BJ (cell line): ENCODE data around the gene NPBWR2. TPM values are rescaled to one million over a fixed set of nuclear protein-coding genes. Genes with fewer than 3 reads are reported as not detected.

Experiments
- CTCF ChIA-PET: fragments of 350-600 bp; formaldehyde crosslinking; extraction: SDS; loops from one replicate; lab custom pipeline; 2021; ENCODE audit warnings: antibody characterized with exemption, inconsistent platforms; lab: Yijun Ruan, JAX
- POLR2A ChIA-PET: fragments of 300-600 bp; sonication (Branson Sonifier 250); formaldehyde crosslinking; extraction: SDS; loops from one replicate; lab custom pipeline; 2021; ENCODE audit warnings: antibody characterized with exemption; lab: Charles Lee
- DNase-seq: peaks from one replicate; pipeline ENCODE4 v3.0.0-alpha.2; 2011; ENCODE audit warnings: low read depth
- H3K27me3 ChIP-seq: 2 replicates; pipeline ENCODE4 v1.6.0; 2011; ENCODE audit warnings: low read length; ENCODE audit not compliant: control insufficient read depth, insufficient read depth
- H3K36me3 ChIP-seq: 2 replicates; pipeline ENCODE4 v1.5.1; 2011; ENCODE audit warnings: low read length; ENCODE audit not compliant: control insufficient read depth, insufficient read depth
- H3K4me3 ChIP-seq: 2 replicates; pipeline ENCODE4 v1.5.1; 2011; ENCODE audit warnings: low read depth, mild to moderate bottlenecking, control low read depth, low read length
- polyA plus RNA-seq: library from polyadenylated mRNA; depleted of rRNA; stranded (reverse); fragments of >200 nt; gene quantifications from 2 replicates; pipeline ENCODE4 v1.2.3, GENCODE V29; 2011
- TF ChIP-seq, protein P1 (sequence below): IDR thresholded peaks from 2 replicates; pipeline ENCODE4 v1.5.1; 2011; ENCODE audit warnings: low read depth, mild to moderate bottlenecking, control low read depth, inconsistent platforms, low read length, moderate library complexity; ENCODE audit not compliant: insufficient read depth

NPBWR2 gene
- polyA plus RNA-seq, 1 experiment: not detected

GRCh38 chr20:64098471-64099013, 8.8 kb downstream of the NPBWR2 start:
- no peaks in the 10 kb centered on the region for H3K36me3 ChIP-seq
- CTCF ChIA-PET: no interaction called here
- TF ChIP-seq, protein P1, sequence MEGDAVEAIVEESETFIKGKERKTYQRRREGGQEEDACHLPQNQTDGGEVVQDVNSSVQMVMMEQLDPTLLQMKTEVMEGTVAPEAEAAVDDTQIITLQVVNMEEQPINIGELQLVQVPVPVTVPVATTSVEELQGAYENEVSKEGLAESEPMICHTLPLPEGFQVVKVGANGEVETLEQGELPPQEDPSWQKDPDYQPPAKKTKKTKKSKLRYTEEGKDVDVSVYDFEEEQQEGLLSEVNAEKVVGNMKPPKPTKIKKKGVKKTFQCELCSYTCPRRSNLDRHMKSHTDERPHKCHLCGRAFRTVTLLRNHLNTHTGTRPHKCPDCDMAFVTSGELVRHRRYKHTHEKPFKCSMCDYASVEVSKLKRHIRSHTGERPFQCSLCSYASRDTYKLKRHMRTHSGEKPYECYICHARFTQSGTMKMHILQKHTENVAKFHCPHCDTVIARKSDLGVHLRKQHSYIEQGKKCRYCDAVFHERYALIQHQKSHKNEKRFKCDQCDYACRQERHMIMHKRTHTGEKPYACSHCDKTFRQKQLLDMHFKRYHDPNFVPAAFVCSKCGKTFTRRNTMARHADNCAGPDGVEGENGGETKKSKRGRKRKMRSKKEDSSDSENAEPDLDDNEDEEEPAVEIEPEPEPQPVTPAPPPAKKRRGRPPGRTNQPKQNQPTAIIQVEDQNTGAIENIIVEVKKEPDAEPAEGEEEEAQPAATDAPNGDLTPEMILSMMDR: no peak
- POLR2A ChIA-PET: no interaction called here
- peaks cover 22% of the 10 kb centered on the region for H3K27me3 ChIP-seq
- H3K4me3 ChIP-seq: no peak overlapping the region
- no peak for DNase-seq

- no peak overlapping the region for H3K4me3 ChIP-seq
- TF ChIP-seq, protein P1: no peak
- no peaks in the 10 kb centered on the region for H3K36me3 ChIP-seq
- DNase-seq: no peak
- ChIA-PET POLR2A (no interaction called here), CTCF (interaction anchor here (1.2 kb wide), 1 partner anchor 24 kb away, joined by 4 read pairs; no protein-coding TSS in a partner anchor)
- H3K27me3 ChIP-seq: peaks cover 17% of the 10 kb centered on the region
Observed at GRCh38 chr20:64096535-64096934, 10.8 kb downstream of the NPBWR2 start.

DNA sequence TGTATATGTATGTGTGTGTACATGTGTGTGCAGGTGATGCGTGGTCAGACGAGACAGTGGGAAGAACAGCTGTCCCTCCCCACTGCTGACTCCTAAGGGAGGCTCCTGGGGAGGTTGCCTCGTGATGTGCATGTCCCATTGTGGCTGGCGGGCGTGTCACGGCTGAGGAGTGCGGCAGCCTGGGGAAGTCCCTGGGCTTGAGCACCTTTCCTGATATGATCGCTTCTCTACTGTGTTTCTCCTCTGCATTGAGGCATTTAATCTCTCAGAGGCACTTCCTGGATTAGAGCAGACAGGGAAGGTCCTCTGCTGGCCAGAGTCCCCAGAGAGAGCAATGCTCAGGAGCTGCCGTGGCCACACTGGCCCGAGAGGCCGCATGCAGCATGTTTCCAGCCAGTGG, 11.4 kb downstream of the NPBWR2 start:
- Histone ChIP-seq H3K27me3 (peaks cover 11% of the 10 kb centered on the region), H3K36me3 (no peaks in the 10 kb centered on the region), H3K4me3 (no peak overlapping the region)
- POLR2A ChIA-PET: no interaction called here
- DNase-seq: no peak
- CTCF ChIA-PET: interaction anchor here (0.6 to 1.2 kb wide), 2 partner anchors 23 to 25 kb away, joined by 3 to 4 read pairs; no protein-coding TSS in a partner anchor
- TF ChIP-seq, protein P1: no peak

DNA sequence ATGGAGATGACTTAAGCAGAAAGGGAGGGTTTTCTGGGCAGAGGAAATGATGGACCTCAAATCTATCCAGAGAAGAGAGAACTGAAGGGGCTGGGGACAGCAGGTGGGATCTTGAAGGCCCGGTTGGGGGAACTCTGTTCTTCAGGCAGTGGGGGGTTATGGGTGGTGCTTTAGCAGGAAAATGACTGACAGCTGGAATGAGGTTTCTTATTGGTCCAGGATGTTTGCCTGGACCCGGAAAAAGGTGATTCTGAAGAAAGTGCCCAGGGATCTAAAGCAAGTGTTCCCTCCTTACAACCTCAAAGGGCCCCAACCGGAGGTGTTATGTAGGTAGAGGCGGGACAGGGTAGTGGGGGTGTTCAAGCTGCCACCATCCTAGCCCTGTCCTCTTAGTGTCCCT, 11.9 kb downstream of the NPBWR2 start:
- ChIA-PET POLR2A (no interaction called here), CTCF (interaction anchor here (0.6 kb wide), 1 partner anchor 23 kb away, joined by 3 read pairs; no protein-coding TSS in a partner anchor)

DNA sequence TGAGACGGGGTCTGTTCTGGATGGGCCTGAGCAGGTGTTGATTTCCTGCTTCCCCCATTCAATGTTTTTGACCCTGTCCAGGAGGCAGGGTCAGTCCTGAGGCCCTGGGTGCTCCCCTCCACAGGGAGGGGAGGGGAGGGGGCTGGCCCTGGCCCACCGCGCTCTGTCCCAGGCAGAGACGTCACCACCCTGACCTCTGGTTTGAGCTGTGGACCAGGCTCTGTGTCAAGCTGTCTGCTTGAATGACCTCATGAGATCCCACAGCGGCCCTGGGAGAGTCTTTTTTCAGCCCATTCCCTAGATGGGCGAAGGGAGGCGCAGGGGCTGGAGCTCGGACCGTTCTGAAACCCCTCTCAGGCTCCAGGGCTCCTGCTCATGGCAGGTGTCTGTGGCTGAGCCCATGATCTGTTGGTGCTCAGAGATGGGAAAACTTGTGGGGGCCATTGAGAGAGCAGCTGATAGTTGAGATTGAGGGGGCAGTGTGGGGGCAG, 14.3 kb downstream of the NPBWR2 start:
- ChIA-PET CTCF (interaction anchor here (0.6 to 1.9 kb wide), 2 partner anchors 10 to 27 kb away, joined by 4 to 6 read pairs; no protein-coding TSS in a partner anchor), POLR2A (no interaction called here)
- no peak for DNase-seq
- Histone ChIP-seq H3K27me3 (peaks cover 6% of the 10 kb centered on the region), H3K36me3 (no peaks in the 10 kb centered on the region), H3K4me3 (no peak overlapping the region)
- TF ChIP-seq, protein P1: no peak

More for the DNA sequence above, 11.9 kb downstream of the NPBWR2 start:
- Histone ChIP-seq H3K4me3 (no peak overlapping the region), H3K36me3 (no peaks in the 10 kb centered on the region), H3K27me3 (peaks cover 6% of the 10 kb centered on the region)
- no peak for DNase-seq
- TF ChIP-seq, protein P1: no peak
